IPS-18c (cell line): ENCODE data around the gene ASB6.

Experiments used
- H3K4me3 ChIP-seq: 2 replicates; pipeline ENCODE4 v1.7.0; 2013; ENCODE audit warnings: low read depth, mild to moderate bottlenecking, low read length, moderate library complexity; ENCODE audit not compliant: insufficient read depth
- H3K9me3 ChIP-seq: one replicate; pipeline ENCODE4 v1.6.1; 2013; ENCODE audit warnings: mild to moderate bottlenecking, low read length, moderate library complexity; ENCODE audit not compliant: control insufficient read depth, insufficient read depth

The ASB6 gene

DNA sequence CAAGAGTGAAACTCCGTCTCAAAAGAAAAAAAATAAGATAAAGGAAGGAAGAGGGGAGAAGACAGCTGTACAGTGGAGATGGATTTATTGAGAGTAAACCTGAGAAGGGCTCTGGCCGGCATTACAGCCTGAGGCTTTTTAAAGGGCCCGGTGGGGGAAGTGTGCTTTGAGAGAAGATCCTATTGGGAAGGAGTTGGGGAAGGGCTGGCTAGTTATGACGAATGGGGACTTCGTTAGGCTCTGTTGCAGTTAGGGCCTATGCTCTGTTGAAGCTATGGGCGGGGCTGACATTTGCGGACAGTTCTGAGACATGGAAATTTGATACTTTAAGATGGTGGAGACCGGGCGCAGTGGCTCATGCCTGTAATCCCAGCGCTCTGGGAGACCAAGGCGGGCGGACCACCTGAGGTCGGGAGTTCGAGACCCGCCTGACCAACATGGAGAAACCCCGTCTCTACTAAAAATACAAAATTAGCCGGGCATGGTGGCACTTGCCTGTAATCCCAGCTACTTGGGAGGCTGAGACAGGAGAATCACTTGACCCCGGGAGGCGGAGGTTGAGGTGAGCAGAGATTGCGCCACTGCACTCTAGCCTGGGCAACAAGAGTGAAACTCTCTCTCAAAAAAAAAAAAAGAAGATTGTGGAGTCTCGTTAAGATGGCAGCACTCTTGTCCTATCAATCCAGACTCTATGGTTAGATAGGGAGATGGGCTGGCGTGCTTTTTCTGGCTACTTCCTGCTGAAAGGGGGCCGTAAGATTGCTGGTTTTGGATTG lies 54.3 kb downstream of the ASB6 start:
- H3K9me3 ChIP-seq, result no peaks in the 10 kb centered on the region
- no peak overlapping the region for H3K4me3 ChIP-seq

- H3K9me3 ChIP-seq, result no peaks in the 10 kb centered on the region
These were observed 55.3 kb downstream of the ASB6 start for GRCh38 chr9:129586685-129587084.

GRCh38 chr9:129586245-129586644 lies 55.7 kb downstream of the ASB6 start:
- Histone ChIP-seq H3K9me3 (no peaks in the 10 kb centered on the region), H3K4me3 (no peak overlapping the region)

More at GRCh38 chr9:129586685-129587084, 55.3 kb downstream of the ASB6 start:
- no peak overlapping the region; the same call in 1 of the 2 replicates for H3K4me3 ChIP-seq

DNA sequence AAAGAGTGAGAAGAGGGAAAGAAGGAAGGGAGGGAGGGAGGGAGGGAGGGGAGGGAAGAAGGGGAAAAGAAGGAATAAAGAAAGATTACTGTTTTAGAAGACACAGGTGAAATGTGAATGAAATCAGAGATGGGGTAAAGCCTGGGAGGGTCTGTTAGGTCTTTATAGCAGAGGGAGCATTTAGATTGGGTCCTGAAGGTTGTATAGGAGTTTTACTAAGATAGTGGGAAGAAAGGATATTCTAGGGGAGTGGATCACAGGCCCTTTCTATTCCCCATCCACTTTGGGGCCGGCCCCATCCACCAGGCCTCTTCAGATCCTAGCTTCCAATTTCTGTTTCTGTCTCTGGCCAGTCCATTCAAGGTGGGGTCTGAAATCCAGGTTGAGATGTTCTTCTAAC lies 56.6 kb downstream of the ASB6 start:
- Histone ChIP-seq H3K9me3 (peaks cover 2% of the 10 kb centered on the region), H3K4me3 (no peak overlapping the region)
